ENCODE data around the gene ARHGAP26. TPM values are rescaled to one million over a fixed set of nuclear protein-coding genes. Genes with fewer than 3 reads are reported as not detected.
"Not testable (repeated sequence)": the region's sequence is repeated elsewhere in the genome, so short reads cannot be mapped to it uniquely, and the experiment has no call there.

The ARHGAP26 gene
- total RNA-seq, 1 donor: 7.6 TPM

DNA sequence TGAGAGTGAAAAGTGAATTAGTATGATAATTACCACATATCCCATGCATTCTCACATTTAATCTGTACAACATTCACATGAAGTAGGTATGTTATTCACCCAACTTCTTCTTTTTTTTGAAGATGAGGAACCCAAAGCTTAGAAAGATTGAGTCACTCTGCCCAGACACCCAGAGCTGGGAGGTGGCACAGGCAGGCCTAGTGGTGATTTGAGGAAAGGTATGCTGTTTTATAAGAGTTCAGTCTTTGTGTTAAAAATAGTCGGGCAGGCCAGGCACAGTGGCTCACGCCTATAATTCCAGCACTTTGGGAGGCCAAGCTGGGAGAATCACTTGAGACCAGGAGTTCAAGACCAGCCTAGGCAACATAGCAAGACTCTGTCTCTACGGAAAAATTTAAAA is 348.0 kb downstream of the ARHGAP26 start:
- Histone ChIP-seq H3K4me1 (ENCODE audit: insufficient read depth, low read length) (no peaks in the 10 kb centered on the region), H3K9me3 (ENCODE audit: low read depth, low read length) (no peaks in the 10 kb centered on the region), H2AFZ (ENCODE audit: low read length) (no peak overlapping the region), H3K36me3 (ENCODE audit: insufficient read depth, low read length) (no peaks in the 10 kb centered on the region), H4K20me1 (ENCODE audit: insufficient read depth, low read length) (no peaks in the 10 kb centered on the region), H3K79me2 (ENCODE audit: insufficient read depth, low read length) (no peaks in the 10 kb centered on the region), H3K27ac (ENCODE audit: low read depth, low read length) (no peak overlapping the region), H3K4me2 (ENCODE audit: insufficient read depth, low read length) (no peak overlapping the region), H3K27me3 (ENCODE audit: insufficient read depth, low read length) (no peaks in the 10 kb centered on the region), H3K4me3 (ENCODE audit: insufficient read depth, low read length) (no peak overlapping the region)
- no peak for DNase-seq (ENCODE audit: insufficient read length, low spot score, missing footprints)
- TF ChIP-seq, protein P1, sequence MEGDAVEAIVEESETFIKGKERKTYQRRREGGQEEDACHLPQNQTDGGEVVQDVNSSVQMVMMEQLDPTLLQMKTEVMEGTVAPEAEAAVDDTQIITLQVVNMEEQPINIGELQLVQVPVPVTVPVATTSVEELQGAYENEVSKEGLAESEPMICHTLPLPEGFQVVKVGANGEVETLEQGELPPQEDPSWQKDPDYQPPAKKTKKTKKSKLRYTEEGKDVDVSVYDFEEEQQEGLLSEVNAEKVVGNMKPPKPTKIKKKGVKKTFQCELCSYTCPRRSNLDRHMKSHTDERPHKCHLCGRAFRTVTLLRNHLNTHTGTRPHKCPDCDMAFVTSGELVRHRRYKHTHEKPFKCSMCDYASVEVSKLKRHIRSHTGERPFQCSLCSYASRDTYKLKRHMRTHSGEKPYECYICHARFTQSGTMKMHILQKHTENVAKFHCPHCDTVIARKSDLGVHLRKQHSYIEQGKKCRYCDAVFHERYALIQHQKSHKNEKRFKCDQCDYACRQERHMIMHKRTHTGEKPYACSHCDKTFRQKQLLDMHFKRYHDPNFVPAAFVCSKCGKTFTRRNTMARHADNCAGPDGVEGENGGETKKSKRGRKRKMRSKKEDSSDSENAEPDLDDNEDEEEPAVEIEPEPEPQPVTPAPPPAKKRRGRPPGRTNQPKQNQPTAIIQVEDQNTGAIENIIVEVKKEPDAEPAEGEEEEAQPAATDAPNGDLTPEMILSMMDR (IDR thresholded peaks at IDR 0.05; ENCODE audit: extremely low read depth, low read depth, low read length): no peak

- not testable (repeated sequence) for DNase-seq (ENCODE audit: insufficient read length, low spot score, missing footprints); H3K27ac ChIP-seq (ENCODE audit: low read depth, low read length); H3K4me2 ChIP-seq (ENCODE audit: insufficient read depth, low read length); H2AFZ ChIP-seq (ENCODE audit: low read length); H3K27me3 ChIP-seq (ENCODE audit: insufficient read depth, low read length); H3K4me3 ChIP-seq (ENCODE audit: insufficient read depth, low read length); H3K79me2 ChIP-seq (ENCODE audit: insufficient read depth, low read length); H3K9me3 ChIP-seq (ENCODE audit: low read depth, low read length); H3K4me1 ChIP-seq (ENCODE audit: insufficient read depth, low read length); H4K20me1 ChIP-seq (ENCODE audit: insufficient read depth, low read length); H3K36me3 ChIP-seq (ENCODE audit: insufficient read depth, low read length)
These were observed 348.6 kb downstream of the ARHGAP26 start for GRCh38 chr5:143118818-143119217.

GRCh38 chr5:143119291-143119769 is 349.2 kb downstream of the ARHGAP26 start:
- Histone ChIP-seq H4K20me1 (ENCODE audit: insufficient read depth, low read length) (no peaks in the 10 kb centered on the region), H2AFZ (ENCODE audit: low read length) (no peak overlapping the region), H3K36me3 (ENCODE audit: insufficient read depth, low read length) (no peaks in the 10 kb centered on the region), H3K4me2 (ENCODE audit: insufficient read depth, low read length) (no peak overlapping the region), H3K79me2 (ENCODE audit: insufficient read depth, low read length) (no peaks in the 10 kb centered on the region), H3K4me3 (ENCODE audit: insufficient read depth, low read length) (no peak overlapping the region), H3K27ac (ENCODE audit: low read depth, low read length) (no peak overlapping the region), H3K4me1 (ENCODE audit: insufficient read depth, low read length) (no peaks in the 10 kb centered on the region), H3K9me3 (ENCODE audit: low read depth, low read length) (no peaks in the 10 kb centered on the region), H3K27me3 (ENCODE audit: insufficient read depth, low read length) (no peaks in the 10 kb centered on the region)
- TF ChIP-seq, protein P1 (IDR thresholded peaks at IDR 0.05; ENCODE audit: extremely low read depth, low read depth, low read length): no peak
- DNase-seq (ENCODE audit: insufficient read length, low spot score, missing footprints): no peak

GRCh38 chr5:143119881-143120341 is 349.7 kb downstream of the ARHGAP26 start:
- H3K4me3 ChIP-seq (ENCODE audit: insufficient read depth, low read length): no peak overlapping the region
- no peaks in the 10 kb centered on the region for H3K36me3 ChIP-seq (ENCODE audit: insufficient read depth, low read length)
- H3K4me2 ChIP-seq (ENCODE audit: insufficient read depth, low read length): no peak overlapping the region
- TF ChIP-seq, protein P1 (IDR thresholded peaks at IDR 0.05; ENCODE audit: extremely low read depth, low read depth, low read length): no peak
- H3K9me3 ChIP-seq (ENCODE audit: low read depth, low read length): no peaks in the 10 kb centered on the region
- no peaks in the 10 kb centered on the region for H3K27me3 ChIP-seq (ENCODE audit: insufficient read depth, low read length)
- no peaks in the 10 kb centered on the region for H4K20me1 ChIP-seq (ENCODE audit: insufficient read depth, low read length)
- H3K79me2 ChIP-seq (ENCODE audit: insufficient read depth, low read length): no peaks in the 10 kb centered on the region
- H3K4me1 ChIP-seq (ENCODE audit: insufficient read depth, low read length): no peaks in the 10 kb centered on the region
- no peak overlapping the region for H3K27ac ChIP-seq (ENCODE audit: low read depth, low read length)
- DNase-seq (ENCODE audit: insufficient read length, low spot score, missing footprints): peak; percentile 23
- no peak overlapping the region for H2AFZ ChIP-seq (ENCODE audit: low read length)
